Measurements from ENCODE around the gene C12orf57. TPM values are rescaled to one million over a fixed set of nuclear protein-coding genes. Genes with fewer than 3 reads are reported as not detected.

Gene C12orf57
- total and polyA plus RNA-seq, 2 of the 13 experiments (the other 11 are each of a cell fraction or from before 2014, with no cell fraction given) = 84.0 to 287 TPM

DNA sequence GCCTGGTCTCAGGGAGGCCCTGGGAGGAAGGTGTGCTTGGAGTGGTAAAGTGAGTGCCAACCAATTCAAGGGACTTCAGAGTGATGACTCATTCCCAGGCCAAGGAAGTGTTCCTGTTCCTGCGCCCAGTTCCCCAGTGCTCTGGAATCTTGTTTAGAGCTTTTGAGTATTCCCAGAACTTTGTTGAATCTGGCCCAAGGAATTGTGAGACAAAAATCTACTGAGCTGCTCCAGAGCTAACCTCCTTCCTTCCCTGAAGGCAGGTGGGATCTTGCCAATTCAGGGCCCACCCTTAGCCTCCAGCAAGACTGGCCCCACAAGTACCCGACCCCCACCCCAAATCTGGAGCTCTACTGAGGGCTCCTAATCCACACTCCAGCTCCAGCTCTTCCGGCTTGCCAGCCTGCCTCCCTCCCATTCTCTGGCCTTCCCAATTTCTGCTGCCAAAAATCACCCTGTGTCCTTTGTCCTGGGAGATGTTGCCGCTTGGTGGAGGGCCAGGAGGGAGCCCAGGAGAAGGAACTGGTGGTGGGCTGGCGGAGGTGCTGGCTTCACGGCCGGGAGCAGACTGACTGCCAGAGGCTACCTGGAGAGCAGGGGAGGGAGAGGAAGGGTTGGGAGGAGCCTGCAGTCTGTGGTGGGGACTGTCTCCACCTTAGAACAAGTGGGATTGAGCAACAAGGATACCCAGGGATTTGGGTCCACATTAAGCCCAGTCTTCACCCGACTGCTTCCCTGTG lies 18.1 kb upstream of the C12orf57 start:
- Histone ChIP-seq H4K20me1 (ENCODE audit: insufficient read depth, low read length) (no peaks in the 10 kb centered on the region), H3K4me3 (replicated peaks in 1 of 3; ENCODE audit: insufficient read depth in 1 of 3, low read depth in 2 of 3, low read length in 3 of 3) (peak overlapping the region in 2 of 3 experiments; percentile 17 to 64; a peak in 3 of 6 replicates), H2AFZ (ENCODE audit: low read length) (no peak overlapping the region), H3K9ac (ENCODE audit: insufficient read depth, low read depth, low read length) (0 out of 2 replicates have a peak overlapping the region, but pooled peaks have one; percentile 13), H3K4me2 (ENCODE audit: low read depth, low read length) (peak overlapping the region; percentile 80), H3K79me2 (ENCODE audit: insufficient read depth, low read length) (peaks cover 20% of the 10 kb centered on the region), H3K36me3 (replicated peaks in 1 of 2; ENCODE audit: control insufficient read depth in 1 of 2, insufficient read depth in 2 of 2, low read length in 2 of 2) (peaks cover 0 to 12% of the 10 kb centered on the region in 2 experiments; a peak in 3 of 5 replicates), H3K27me3 (ENCODE audit: control insufficient read depth in 1 of 2, insufficient read depth in 2 of 2, low read length in 2 of 2) (no peaks in the 10 kb centered on the region; a peak in 1 of 5 replicates), H3K4me1 (ENCODE audit: insufficient read depth, low read length) (peaks cover 51% of the 10 kb centered on the region), H3K9me3 (ENCODE audit: low read length) (no peaks in the 10 kb centered on the region), H3K27ac (ENCODE audit: extremely low read length, insufficient read depth, low read length) (no peak overlapping the region)
- FAIRE-seq (peak; percentile 43), ATAC-seq (peak; percentile 26), DNase-seq (ENCODE audit: low spot score) (no peak)
- in situ Hi-C loops (cut with HindIII; ENCODE audit: extremely low pct_ligation_motif_present, low pct_unique_long_range_greater_than_20kb) = no loop called here
- ChIA-PET CTCF (ENCODE audit: low intra/inter-chr PET ratio, low total read pairs) (no interaction called here), POLR2A (interaction anchor here (1.0 to 3.8 kb wide), 15 partner anchors 9 to 183 kb away, joined by 3 to 55 read pairs (median 8); partner anchors contain the start of genes C12orf57, LPCAT3, RNU7-1 and SPSB2)
- 32% methylated on average over 7 of the region's 8 CpGs for WGBS (ENCODE audit: low lambda C conversion rate)
- BruUV-seq (replicated peaks) = no TSS peak
- intact Hi-C loops (cut with micrococcal nuclease; ENCODE audit: unreplicated experiment) = loop anchor here (2.0 to 5.0 kb wide), 2 partner anchors 13 to 187 kb away; no protein-coding TSS in a partner anchor
- TF ChIP-seq SNAPC2 (CRISPR knock-in tag; IDR thresholded peaks at IDR 0.05) (no peak), MEIS2 (CRISPR knock-in tag; IDR thresholded peaks at IDR 0.05) (no peak), TBX3 (IDR thresholded peaks at IDR 0.05; ENCODE audit: borderline replicate concordance) (no peak), MTA1 (CRISPR knock-in tag; IDR thresholded peaks at IDR 0.05; ENCODE audit: borderline replicate concordance) (no peak), HMG20B (CRISPR knock-in tag; conservative IDR thresholded peaks at IDR 0.05) (no peak), GABPA (IDR thresholded peaks at IDR 0.05; ENCODE audit: low read depth, low read length) (no peak), GABPA (CRISPR knock-in tag; IDR thresholded peaks at IDR 0.05; ENCODE audit: low read depth) (no peak), HNRNPH1 (optimal IDR thresholded peaks at IDR 0.05; ENCODE audit: low read depth, low read length) (peak; percentile 26), ADNP (CRISPR knock-in tag; IDR thresholded peaks at IDR 0.05) (no peak), ZNF788 (CRISPR knock-in tag; IDR thresholded peaks at IDR 0.05; ENCODE audit: borderline replicate concordance) (no peak), FOSL2 (CRISPR knock-in tag; IDR thresholded peaks at IDR 0.05) (peak; percentile 49), DMAP1 (CRISPR knock-in tag; IDR thresholded peaks at IDR 0.05) (no peak), RFXANK (CRISPR knock-in tag; IDR thresholded peaks at IDR 0.05) (no peak), TGIF2 (CRISPR knock-in tag; IDR thresholded peaks at IDR 0.05) (no peak), TARDBP (CRISPR knock-in tag; IDR thresholded peaks at IDR 0.05) (no peak), HNRNPUL1 (IDR thresholded peaks at IDR 0.05; ENCODE audit: low read depth, low read length) (no peak), ZNF720 (CRISPR knock-in tag; IDR thresholded peaks at IDR 0.05) (no peak)
- TF ChIP-seq, protein P1, sequence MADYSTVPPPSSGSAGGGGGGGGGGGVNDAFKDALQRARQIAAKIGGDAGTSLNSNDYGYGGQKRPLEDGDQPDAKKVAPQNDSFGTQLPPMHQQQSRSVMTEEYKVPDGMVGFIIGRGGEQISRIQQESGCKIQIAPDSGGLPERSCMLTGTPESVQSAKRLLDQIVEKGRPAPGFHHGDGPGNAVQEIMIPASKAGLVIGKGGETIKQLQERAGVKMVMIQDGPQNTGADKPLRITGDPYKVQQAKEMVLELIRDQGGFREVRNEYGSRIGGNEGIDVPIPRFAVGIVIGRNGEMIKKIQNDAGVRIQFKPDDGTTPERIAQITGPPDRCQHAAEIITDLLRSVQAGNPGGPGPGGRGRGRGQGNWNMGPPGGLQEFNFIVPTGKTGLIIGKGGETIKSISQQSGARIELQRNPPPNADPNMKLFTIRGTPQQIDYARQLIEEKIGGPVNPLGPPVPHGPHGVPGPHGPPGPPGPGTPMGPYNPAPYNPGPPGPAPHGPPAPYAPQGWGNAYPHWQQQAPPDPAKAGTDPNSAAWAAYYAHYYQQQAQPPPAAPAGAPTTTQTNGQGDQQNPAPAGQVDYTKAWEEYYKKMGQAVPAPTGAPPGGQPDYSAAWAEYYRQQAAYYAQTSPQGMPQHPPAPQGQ (CRISPR knock-in tag; IDR thresholded peaks at IDR 0.05; ENCODE audit: borderline replicate concordance) = no peak
- TF ChIP-seq, protein P2, sequence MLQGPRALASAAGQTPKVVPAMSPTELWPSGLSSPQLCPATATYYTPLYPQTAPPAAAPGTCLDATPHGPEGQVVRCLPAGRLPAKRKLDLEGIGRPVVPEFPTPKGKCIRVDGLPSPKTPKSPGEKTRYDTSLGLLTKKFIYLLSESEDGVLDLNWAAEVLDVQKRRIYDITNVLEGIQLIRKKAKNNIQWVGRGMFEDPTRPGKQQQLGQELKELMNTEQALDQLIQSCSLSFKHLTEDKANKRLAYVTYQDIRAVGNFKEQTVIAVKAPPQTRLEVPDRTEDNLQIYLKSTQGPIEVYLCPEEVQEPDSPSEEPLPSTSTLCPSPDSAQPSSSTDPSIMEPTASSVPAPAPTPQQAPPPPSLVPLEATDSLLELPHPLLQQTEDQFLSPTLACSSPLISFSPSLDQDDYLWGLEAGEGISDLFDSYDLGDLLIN (CRISPR knock-in tag; IDR thresholded peaks at IDR 0.05; ENCODE audit: borderline replicate concordance) = no peak
- TF ChIP-seq, protein P3, sequence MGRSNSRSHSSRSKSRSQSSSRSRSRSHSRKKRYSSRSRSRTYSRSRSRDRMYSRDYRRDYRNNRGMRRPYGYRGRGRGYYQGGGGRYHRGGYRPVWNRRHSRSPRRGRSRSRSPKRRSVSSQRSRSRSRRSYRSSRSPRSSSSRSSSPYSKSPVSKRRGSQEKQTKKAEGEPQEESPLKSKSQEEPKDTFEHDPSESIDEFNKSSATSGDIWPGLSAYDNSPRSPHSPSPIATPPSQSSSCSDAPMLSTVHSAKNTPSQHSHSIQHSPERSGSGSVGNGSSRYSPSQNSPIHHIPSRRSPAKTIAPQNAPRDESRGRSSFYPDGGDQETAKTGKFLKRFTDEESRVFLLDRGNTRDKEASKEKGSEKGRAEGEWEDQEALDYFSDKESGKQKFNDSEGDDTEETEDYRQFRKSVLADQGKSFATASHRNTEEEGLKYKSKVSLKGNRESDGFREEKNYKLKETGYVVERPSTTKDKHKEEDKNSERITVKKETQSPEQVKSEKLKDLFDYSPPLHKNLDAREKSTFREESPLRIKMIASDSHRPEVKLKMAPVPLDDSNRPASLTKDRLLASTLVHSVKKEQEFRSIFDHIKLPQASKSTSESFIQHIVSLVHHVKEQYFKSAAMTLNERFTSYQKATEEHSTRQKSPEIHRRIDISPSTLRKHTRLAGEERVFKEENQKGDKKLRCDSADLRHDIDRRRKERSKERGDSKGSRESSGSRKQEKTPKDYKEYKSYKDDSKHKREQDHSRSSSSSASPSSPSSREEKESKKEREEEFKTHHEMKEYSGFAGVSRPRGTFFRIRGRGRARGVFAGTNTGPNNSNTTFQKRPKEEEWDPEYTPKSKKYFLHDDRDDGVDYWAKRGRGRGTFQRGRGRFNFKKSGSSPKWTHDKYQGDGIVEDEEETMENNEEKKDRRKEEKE (IDR thresholded peaks at IDR 0.05) = no peak
